Aorta (tissue), 5 donors: ENCODE results near the gene ZBTB47. TPM values are rescaled to one million over a fixed set of nuclear protein-coding genes. Genes with fewer than 3 reads are reported as not detected.

Experiments used
- ATAC-seq: fragments of 200-7000 bp; cut with Tn5 transposase; one replicate; pipeline ENCODE4 v1.9.1; 2022; ENCODE audit warnings: moderate library complexity; ENCODE audit not compliant: low FRiP score
- DNase-seq, 2 donors: peaks; one replicate each; pipeline ENCODE4 v3.0.0-alpha.2; 2020
- H3K27ac ChIP-seq, 2 donors: one replicate each; pipeline ENCODE4 v1.5.1; 2013; ENCODE audit warnings: low read length in 2 of 2, mild to moderate bottlenecking in 2 of 2, moderate library complexity in 2 of 2, control low read depth in 1 of 2, inconsistent platforms in 1 of 2, low read depth in 1 of 2
- H3K27me3 ChIP-seq, 2 donors: one replicate each; pipeline ENCODE4 v1.6.1; 2013; ENCODE audit warnings: control low read depth in 1 of 2, low read length in 1 of 2, mild to moderate bottlenecking in 1 of 2, moderate library complexity in 1 of 2; ENCODE audit not compliant: insufficient read depth in 2 of 2, control insufficient read depth in 1 of 2
- H3K36me3 ChIP-seq, 2 donors: one replicate each; pipeline ENCODE4 v1.6.1; 2013; ENCODE audit warnings: control low read depth in 1 of 2, low read length in 1 of 2, mild to moderate bottlenecking in 1 of 2; ENCODE audit not compliant: insufficient read depth in 2 of 2, control insufficient read depth in 1 of 2
- H3K4me1 ChIP-seq, 2 donors: one replicate each; pipeline ENCODE4 v1.6.1; 2013; ENCODE audit warnings: low read length in 2 of 2, control low read depth in 1 of 2, mild to moderate bottlenecking in 1 of 2, moderate library complexity in 1 of 2; ENCODE audit not compliant: insufficient read depth in 2 of 2, control insufficient read depth in 1 of 2
- H3K4me3 ChIP-seq, 2 donors: one replicate each; pipeline ENCODE4 v1.5.1; 2013; ENCODE audit warnings: low read length in 2 of 2, control low read depth in 1 of 2, mild to moderate bottlenecking in 1 of 2
- H3K9me3 ChIP-seq: one replicate; pipeline ENCODE4 v1.6.1; 2013; ENCODE audit warnings: mild to moderate bottlenecking, low read length; ENCODE audit not compliant: control insufficient read depth
- WGBS, 2 donors: extraction: QIAGEN DNeasy Blood & Tissue Kit; methylation state at CpG; one replicate each; pipeline ENCODE4 v1.1.7; 2013; 5-methylcytosine and 5-hydroxymethylcytosine counted together
- intact Hi-C, 2 donors: fragments of 100-400 bp; cut with DNase I; formaldehyde crosslinking; loops; one replicate each; pipeline versions ENCODE4 v1.14.2 to v1.15.0; 2022
- polyA plus RNA-seq, 2 donors: library from polyadenylated mRNA; stranded (reverse); fragments of 200-250 nt; gene quantifications; one replicate each; pipeline ENCODE4 v1.2.3, GENCODE V29; 2013
- total RNA-seq, 2 donors: library from RNA; stranded (reverse); fragmentation: NEBNext Ultra II Directional; extraction: Animal tissue kit (Norgen Biotek cat#: 25700); gene quantifications; one replicate each; pipeline ENCODE4 v1.2.1, GENCODE V29; 2021
- donor health status: healthy with polysubstance abuse.
- donor health status: Bipolar disorder and iron deficiency.
- donor health status: DM: no; HTN: no; CAD: no.
- donor health status: DM: no; HTN: no; CAD: no.
- donor health status: DM: yes; HTN: yes; CAD: no.

The ZBTB47 gene
- total and polyA plus RNA-seq, 4 donors, result 42.3 to 82.0 (median 74.8) TPM

DNA sequence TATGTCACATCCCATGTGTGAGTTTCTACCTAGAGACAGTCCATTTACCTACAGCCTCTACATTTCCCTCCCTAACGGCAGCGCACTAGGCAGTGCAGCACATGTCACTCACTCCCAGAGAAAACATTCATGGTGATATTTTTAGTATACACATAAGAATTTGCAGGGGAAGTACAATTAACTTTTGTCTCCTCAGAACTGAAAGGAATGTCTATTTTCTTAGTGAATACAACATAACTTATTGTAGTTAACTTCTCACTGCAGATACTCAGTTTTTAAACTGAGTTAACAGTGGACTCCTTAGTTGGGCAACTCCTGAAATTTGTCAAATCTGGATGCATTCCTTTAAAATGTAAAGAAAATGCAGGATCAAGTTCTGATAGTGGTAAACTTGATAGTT lies 4.5 kb upstream of the ZBTB47 start:
- Histone ChIP-seq H3K9me3 (no peaks in the 10 kb centered on the region), H3K4me3 (no peak overlapping the region), H3K36me3 (peaks cover 0 to 5% of the 10 kb centered on the region in 2 donors), H3K4me1 (peaks cover 0 to 2% of the 10 kb centered on the region in 2 donors), H3K27me3 (no peaks in the 10 kb centered on the region), H3K27ac (no peak overlapping the region)
- DNase-seq, result no peak
- WGBS, 2 donors, result 6 to 13% methylated on average over 2 of the region's 2 CpGs
- no peak for ATAC-seq
- intact Hi-C loops, result no loop called here

DNA sequence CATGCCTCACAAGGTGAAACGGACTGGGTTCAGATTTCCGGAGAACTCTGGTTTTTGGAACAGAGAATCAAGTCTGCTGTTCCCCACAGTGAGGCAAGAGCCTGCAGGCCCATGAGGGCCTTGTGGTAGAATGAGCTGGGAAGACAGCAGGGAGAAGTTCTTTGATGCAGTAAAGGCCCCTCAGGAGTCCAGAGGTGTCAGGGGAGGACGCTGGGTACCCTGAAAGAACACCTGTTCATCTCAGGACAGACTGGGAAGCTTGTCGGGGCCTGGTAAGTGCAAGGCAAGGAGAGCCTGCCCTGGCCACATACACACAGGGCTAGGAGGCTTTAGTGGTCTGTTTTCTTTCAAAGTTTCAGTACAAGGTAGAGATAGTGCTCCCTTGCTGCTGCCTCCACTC lies 3.7 kb upstream of the ZBTB47 start:
- H3K4me3 ChIP-seq, result no peak overlapping the region
- 88 to 89% methylated on average over 4 of the region's 4 CpGs for WGBS, 2 donors
- H3K4me1 ChIP-seq, result peaks cover 0 to 2% of the 10 kb centered on the region in 2 donors
- peaks cover 0 to 2% of the 10 kb centered on the region in 2 donors for H3K36me3 ChIP-seq
- H3K9me3 ChIP-seq, result no peaks in the 10 kb centered on the region
- no peaks in the 10 kb centered on the region for H3K27me3 ChIP-seq
- intact Hi-C loops, result loop anchor here in 1 of 2 donors (5.0 kb wide), 1 partner anchor 47 kb away; the partner anchor contains the start of gene NKTR
- DNase-seq, result no peak
- no peak for ATAC-seq
- H3K27ac ChIP-seq, result peak overlapping the region in 1 of 2 donors; percentile 60

DNA sequence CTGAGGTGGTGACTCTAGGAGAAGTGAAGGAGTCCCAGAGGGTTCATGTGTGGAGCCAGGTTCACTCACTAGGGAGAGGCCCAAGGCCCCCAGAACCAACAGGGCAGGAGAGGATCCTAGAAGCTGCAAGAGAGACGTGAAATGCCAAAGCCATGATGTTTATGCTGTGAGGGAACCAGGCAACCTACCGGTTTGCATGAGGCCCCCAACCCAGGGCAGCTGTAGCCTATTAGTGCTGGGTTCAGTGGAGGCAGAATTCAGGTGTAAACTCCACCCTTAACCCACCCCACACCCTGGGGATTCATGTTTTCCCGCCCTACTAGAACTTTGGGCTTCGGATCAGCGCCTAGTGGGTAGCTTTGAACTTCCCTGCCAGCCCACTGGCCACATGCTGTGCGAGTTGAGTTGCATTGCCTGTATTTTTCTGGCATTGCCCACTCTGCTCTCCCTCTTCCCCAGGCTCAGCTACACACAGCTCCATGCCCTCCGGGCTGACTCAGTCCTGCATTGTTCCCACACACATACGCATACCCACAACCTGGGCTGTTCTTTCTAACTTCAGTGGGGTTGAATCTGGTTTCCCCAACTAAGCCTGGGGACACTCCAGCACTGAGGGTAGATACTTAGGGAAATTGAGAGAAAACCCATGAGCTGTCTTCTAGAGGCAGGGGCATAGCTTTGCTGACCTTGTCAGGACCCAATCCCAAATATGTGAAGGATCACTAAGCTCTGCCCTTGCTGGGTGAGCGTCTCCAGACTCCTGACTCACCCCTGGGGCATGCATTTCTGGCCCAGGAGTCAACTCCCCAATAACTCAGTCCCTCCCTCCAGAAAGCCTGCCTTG lies 2.0 kb upstream of the ZBTB47 start:
- Histone ChIP-seq H3K4me1 (peaks cover 0 to 2% of the 10 kb centered on the region in 2 donors), H3K27ac (peak overlapping the region in 1 of 2 donors; percentile 94), H3K27me3 (no peaks in the 10 kb centered on the region), H3K4me3 (no peak overlapping the region), H3K9me3 (no peaks in the 10 kb centered on the region), H3K36me3 (peaks cover 0 to 2% of the 10 kb centered on the region in 2 donors)
- intact Hi-C loops, result loop anchor here in 1 of 2 donors (2.0 to 5.0 kb wide), 2 partner anchors 49 to 93 kb away; partner anchors contain the start of gene NKTR
- WGBS, 2 donors, result 18 to 19% methylated on average over 9 of the region's 9 CpGs
- DNase-seq, result peak in 1 of 2 donors; percentile 60
- no peak for ATAC-seq

DNA sequence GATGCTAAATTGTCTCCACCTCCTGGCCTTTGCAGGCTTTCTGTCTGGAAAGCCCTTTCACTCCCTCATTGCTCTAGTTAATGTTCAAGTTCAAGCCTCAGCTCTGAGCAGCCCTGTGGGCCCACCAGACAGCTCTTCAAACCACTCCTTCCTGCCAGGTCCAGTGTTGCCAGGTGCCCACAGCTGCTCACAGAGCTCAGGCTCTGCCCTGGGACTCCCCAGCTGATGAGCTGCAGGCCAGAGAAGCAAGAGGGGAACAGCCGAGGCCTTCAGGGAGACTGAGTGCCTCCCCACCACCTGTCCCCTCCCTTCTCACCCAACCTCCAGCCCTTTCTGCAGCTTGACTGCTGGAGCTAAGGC lies 1.3 kb upstream of the ZBTB47 start:
- no peaks in the 10 kb centered on the region for H3K27me3 ChIP-seq
- peaks cover 0 to 2% of the 10 kb centered on the region in 2 donors for H3K4me1 ChIP-seq
- ATAC-seq (no peak), DNase-seq (no peak)
- peaks cover 0 to 1% of the 10 kb centered on the region in 2 donors for H3K36me3 ChIP-seq
- no peaks in the 10 kb centered on the region for H3K9me3 ChIP-seq
- no peak overlapping the region for H3K4me3 ChIP-seq
- H3K27ac ChIP-seq, result peak overlapping the region; percentile 14 to 94
- WGBS, 2 donors, result 0 to 10% methylated on average over 1 of the region's 1 CpG
- intact Hi-C loops, result loop anchor here in 1 of 2 donors (2.0 to 5.0 kb wide), 2 partner anchors 50 to 93 kb away; partner anchors contain the start of gene NKTR

DNA sequence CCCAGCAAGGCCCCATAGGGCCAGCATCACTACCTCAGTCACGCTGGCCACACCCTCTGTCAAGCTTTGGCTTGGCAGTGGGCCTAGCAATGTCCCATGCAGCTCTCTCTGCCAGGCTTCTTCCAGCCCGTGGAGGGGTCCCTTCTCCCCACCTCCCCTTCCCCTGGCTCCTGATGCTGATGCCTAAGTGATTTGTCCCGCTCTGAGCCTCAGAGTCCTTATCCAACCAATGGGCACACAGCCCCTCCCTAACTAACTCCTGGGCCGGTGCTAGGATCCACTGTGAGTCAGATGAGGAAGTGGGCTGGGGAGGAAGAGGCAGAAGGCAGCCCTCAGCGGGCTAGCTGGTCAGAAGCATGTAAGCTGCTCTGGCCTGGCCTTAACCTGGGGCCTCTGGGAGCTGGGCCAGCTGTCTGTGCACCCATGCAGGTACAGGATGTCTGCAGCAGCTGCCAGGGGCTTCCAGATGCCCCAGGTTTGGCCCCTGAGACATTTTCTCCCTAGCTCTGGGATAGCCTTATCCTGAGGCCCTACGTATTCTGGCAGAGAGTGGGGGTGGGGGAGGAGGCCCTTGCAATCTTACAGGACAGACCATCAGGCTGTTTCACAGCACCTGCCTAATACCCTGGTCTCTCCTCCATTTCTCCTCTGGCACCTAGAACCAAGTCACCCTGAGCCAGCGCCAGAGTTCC lies 740 bp upstream of the ZBTB47 start:
- peak overlapping the region; percentile 8 to 68 for H3K4me3 ChIP-seq
- no peaks in the 10 kb centered on the region for H3K9me3 ChIP-seq
- intact Hi-C loops, result loop anchor here in 1 of 2 donors (2.0 to 5.0 kb wide), 2 partner anchors 50 to 92 kb away; partner anchors contain the start of gene NKTR
- peak overlapping the region; percentile 14 to 94 for H3K27ac ChIP-seq
- no peaks in the 10 kb centered on the region for H3K27me3 ChIP-seq
- ATAC-seq, result peak; percentile 73
- peak in 1 of 2 donors; percentile 85 for DNase-seq
- WGBS, 2 donors, result 2% methylated on average over 7 of the region's 7 CpGs
- no peaks in the 10 kb centered on the region for H3K36me3 ChIP-seq
- H3K4me1 ChIP-seq, result peaks cover 0 to 2% of the 10 kb centered on the region in 2 donors

DNA sequence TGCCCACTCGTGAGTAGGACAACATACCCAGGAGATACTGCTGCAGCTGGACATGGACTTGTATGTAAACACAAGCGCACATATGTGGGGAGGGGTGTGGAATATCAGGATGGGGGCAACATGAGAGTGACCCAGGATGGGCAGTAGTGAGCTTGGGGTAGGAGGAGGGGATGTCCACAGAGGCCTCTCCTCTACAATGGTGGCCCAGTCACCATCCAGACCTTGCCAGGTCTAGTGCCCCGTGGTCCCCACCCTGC lies 266 bp upstream of the ZBTB47 start:
- no peaks in the 10 kb centered on the region for H3K27me3 ChIP-seq
- intact Hi-C loops, result loop anchor here in 1 of 2 donors (2.0 to 5.0 kb wide), 2 partner anchors 51 to 92 kb away; partner anchors contain the start of gene NKTR
- no peaks in the 10 kb centered on the region for H3K36me3 ChIP-seq
- 3 to 9% methylated on average over 3 of the region's 3 CpGs for WGBS, 2 donors
- peak overlapping the region in 1 of 2 donors; percentile 94 for H3K27ac ChIP-seq
- no peaks in the 10 kb centered on the region for H3K9me3 ChIP-seq
- ATAC-seq (peak; percentile 57), DNase-seq (no peak)
- H3K4me1 ChIP-seq, result peaks cover 0 to 2% of the 10 kb centered on the region in 2 donors
- H3K4me3 ChIP-seq, result peak overlapping the region; percentile 51 to 68

DNA sequence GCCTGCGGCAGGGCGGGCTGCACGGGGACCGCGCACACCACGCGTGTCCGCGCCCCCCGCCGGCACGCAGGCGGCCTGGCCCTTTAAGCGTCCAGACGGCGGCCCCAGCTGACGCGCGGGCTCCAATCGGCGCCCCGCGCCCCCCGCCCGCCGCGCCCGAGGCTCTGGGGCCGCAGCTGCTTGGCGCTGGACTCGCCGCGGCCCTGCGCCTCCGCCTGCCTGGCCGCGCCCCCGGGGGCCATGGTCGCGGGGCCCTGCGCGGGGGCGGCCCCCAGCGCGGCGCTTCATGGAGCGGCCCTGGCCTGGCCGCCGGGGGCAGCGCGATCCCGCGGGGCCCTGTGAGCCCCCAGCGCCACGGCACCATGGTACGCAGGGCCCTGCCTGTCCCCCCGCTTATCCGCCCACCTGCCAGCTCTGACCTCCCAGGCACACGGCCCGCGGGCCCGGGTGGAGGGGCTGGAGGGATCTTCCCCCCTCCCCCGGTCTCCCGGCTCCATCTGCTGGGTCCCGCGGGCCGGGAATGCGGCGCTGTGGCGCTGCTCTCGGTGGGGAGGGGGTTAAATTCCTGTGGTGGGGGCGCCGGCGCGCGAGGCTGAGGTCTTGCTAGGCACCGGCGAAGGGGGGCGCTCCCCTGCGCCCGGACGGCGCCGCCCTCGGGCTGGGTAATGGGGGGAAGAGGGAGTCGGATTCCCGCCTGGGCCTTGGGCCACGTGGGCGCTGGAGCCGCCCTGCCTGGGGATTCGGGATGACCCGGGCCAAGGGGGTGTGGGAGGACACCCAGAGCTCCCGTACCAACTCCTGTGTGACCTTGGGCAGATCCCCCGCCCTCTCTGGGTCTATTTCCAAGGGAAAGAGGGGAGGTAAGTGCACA lies 1.1 kb downstream of the ZBTB47 start:
- H3K4me1 ChIP-seq, result no peaks in the 10 kb centered on the region
- DNase-seq, result peak; percentile 81 to 91
- ATAC-seq, result peak; percentile 43
- peak overlapping the region; percentile 90 to 93 for H3K27ac ChIP-seq
- 1% methylated on average over 42 to 94 of the region's 94 CpGs for WGBS, 2 donors
- intact Hi-C loops, result loop anchor here (2.0 to 5.0 kb wide), 2 partner anchors 52 to 88 kb away; partner anchors contain the start of gene NKTR (in 1 of the 2)
- H3K36me3 ChIP-seq, result peaks cover 0 to under 1% of the 10 kb centered on the region in 2 donors
- peak overlapping the region; percentile 51 to 68 for H3K4me3 ChIP-seq
- H3K27me3 ChIP-seq, result no peaks in the 10 kb centered on the region
- no peaks in the 10 kb centered on the region for H3K9me3 ChIP-seq

DNA sequence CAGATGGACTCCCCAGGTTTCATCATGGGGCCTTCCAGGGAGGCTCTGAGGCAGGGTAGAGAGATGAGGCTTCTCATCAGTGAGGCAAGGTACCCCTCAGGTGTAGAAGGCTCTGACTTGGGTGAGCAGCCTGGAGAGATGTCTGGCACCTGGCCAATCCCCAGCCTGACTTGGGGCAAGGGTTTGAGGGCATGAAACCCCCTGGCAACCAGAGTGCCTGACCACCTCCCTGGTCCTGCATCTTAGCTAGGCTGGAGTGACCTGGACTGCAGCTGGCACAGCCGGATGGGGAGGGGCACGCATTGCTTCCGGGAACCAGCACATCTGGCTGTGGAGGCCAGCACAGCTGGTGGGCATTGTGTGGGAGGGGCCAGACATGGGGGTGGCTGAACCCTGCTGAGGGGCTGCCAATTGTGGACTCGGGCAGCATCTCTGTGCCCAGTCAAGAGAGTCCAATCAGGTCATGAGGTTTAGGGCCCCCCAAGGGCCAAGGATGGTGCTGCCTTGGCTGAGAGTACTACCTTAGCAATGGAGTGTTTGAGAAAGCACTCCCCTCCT lies 1.9 kb downstream of the ZBTB47 start:
- intact Hi-C loops, result loop anchor here in 1 of 2 donors (2.0 kb wide), 1 partner anchor 87 kb away; no protein-coding TSS in a partner anchor
- ATAC-seq, result no peak
- peak overlapping the region in 1 of 2 donors; percentile 90 for H3K27ac ChIP-seq

More for the DNA sequence above, 1.9 kb downstream of the ZBTB47 start:
- no peaks in the 10 kb centered on the region for H3K9me3 ChIP-seq
- peaks cover 0 to 2% of the 10 kb centered on the region in 2 donors for H3K36me3 ChIP-seq
- H3K4me3 ChIP-seq, result peak overlapping the region; percentile 51 to 68
- no peaks in the 10 kb centered on the region for H3K4me1 ChIP-seq
- WGBS, 2 donors, result 7% methylated on average over 4 of the region's 4 CpGs
- DNase-seq, result peak in 1 of 2 donors; percentile 66
- no peaks in the 10 kb centered on the region for H3K27me3 ChIP-seq
